GM21423 (cell line): Measurements from ENCODE around the gene DHDDS.

Source experiments
- ATAC-seq: cut with Tn5 transposase; IDR thresholded peaks from one replicate; pipeline ENCODE4 v1.9.1; 2021; ENCODE audit warnings: mild to moderate bottlenecking, moderate library complexity; ENCODE audit not compliant: unreplicated experiment

Gene DHDDS

GRCh38 chr1:26417111-26417759 is 14.9 kb upstream of the DHDDS start:
- ATAC-seq: peak; percentile 58

DNA sequence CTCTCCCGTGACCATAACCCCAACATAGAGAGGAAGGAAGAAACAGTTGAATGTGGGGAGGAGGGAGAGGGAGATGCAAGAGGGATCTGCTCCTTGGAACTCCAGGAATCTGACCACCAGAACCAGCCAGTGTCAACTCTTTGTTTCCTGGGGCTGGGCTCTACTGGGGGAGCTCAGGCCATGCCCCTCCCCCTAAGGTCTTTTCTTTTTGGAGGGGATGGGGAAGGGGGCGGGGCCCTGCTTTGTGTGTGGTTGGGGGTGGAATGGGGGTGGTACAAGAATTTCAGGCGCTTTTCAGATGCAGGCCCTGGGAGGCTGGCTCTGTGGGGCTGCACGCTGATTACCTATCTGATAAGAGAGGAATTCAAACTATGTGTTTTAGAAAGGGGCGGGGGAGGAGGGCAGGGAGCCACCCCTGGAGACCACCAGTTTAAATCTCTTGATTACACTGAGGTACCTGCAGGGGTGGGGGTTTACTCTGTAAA is 13.2 kb upstream of the DHDDS start:
- ATAC-seq: no peak

DNA sequence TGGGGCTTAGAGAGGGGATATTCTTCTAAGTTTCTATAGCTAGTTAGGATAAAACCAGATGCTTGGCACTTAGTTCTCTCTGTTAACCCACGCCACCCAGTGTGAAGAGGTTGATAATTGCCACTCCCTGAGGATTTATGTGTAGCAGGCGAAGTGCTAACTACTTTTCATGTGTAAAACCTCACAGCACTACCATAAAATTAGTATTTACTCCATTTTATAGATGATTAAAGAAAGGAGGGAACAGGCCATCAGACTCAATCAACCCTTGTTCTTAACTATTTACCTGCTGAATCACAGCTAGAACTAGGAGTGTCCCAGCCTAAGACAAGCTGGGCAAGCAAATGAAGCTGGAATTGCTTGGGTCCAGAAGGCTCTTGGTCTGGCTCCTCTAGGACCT is 12.6 kb upstream of the DHDDS start:
- ATAC-seq: no peak

GRCh38 chr1:26429721-26430120 is 2.4 kb upstream of the DHDDS start:
- no peak for ATAC-seq

DNA sequence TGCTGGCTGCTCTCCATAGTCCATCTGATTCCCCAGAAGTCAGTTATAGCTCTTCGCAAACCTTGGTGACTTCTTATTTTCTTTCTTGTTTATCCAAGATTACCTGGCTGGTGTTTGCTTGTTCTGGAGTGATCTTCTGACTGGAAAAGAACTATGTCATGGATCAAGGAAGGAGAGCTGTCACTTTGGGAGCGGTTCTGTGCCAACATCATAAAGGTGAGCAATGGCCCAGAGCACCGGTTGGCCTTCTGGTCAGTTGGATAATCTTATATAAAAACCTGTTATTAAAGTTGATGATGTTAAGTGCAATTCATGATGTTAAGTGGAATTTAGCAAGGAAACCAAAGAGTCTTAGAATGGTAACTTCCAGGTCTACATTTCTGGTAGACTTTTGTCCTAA is 672 bp downstream of the DHDDS start:
- ATAC-seq: no peak

DNA sequence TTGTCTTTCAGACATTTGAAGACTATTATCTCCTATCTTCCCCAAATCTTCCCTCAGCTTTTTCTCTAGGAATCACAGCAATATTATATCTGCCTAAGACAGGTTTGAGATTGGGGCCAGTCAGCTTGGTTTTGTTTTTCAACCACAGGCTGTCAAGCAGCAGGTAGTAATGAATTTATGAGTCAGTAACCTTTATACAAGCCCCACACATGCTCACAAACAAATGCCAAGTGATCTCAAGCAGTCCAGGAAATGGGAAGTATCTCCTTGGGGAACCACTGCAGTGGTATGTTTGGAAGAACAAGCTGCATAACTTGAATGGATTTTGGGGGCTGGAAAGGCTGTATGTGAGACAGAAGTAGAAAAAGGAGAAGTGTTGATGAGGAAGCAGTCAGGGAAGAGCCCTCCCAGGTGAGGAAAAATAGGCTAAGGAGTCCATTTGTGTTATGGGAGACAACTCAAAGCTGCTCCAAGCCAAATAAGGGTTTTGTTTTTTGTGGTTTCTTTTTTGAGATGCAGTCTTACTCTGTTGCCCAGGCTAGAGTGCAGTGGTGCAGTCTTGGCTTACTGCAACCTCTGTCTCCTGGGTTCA is 2.1 kb downstream of the DHDDS start:
- ATAC-seq: no peak

- no peak for ATAC-seq
Measured at GRCh38 chr1:26438041-26438440, 5.9 kb downstream of the DHDDS start.

- no peak for ATAC-seq
Measured at GRCh38 chr1:26440259-26440658, 8.1 kb downstream of the DHDDS start.

- no peak for ATAC-seq
Measured at GRCh38 chr1:26449868-26450267, 17.7 kb downstream of the DHDDS start.

- ATAC-seq: no peak
Measured at GRCh38 chr1:26450908-26451307, 18.8 kb downstream of the DHDDS start.

DNA sequence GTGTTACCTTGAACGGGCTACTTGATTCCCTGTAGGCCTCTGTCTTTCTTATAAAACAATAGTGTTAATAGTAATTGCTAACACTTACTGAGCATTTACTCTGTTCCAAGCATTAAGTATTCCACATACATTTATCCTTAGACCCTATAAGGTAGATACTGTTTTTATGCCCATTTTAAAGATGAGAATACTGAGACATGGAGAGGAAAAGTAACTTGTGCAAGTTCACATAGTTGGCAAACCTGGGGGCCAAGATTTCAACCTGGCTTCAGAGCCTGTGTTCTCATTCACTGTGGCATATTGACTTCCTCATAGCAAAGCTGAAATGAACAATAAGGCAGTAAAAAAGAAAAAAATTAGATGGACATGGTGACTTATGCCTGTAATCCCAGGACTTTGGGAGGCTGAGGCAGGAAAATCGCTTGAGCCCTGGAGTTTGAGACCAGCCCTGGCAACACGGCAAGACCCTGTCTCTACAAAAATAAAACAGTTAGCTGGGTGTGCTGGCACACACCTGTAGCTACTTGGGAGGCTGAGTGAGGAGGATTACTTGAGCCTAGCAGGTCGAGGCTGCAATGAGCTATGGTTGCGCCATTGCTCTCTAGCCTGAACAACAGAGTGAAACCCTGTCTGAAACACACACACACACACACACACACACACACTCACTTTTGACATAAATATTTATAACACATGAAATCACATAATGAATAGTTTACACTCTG is 20.5 kb downstream of the DHDDS start:
- ATAC-seq: no peak

DNA sequence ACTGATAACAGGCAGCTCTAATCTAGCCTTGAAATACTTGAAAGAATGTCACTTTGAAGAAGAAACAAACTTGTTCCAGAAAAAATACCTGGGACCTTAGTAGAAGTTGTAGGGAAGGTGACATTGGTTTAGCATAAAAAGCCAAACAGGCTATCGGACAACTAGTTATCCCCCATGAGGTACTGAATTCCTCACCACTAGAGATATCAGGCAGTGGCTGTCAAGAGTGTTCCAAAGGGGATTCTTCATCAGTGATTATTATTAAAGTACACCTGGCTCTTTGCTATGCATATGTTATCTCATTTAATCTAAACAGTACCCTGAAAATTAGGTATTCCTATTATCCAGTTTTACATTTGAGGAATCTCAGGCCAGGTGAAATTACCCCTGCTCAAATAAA is 27.0 kb downstream of the DHDDS start:
- no peak for ATAC-seq

DNA sequence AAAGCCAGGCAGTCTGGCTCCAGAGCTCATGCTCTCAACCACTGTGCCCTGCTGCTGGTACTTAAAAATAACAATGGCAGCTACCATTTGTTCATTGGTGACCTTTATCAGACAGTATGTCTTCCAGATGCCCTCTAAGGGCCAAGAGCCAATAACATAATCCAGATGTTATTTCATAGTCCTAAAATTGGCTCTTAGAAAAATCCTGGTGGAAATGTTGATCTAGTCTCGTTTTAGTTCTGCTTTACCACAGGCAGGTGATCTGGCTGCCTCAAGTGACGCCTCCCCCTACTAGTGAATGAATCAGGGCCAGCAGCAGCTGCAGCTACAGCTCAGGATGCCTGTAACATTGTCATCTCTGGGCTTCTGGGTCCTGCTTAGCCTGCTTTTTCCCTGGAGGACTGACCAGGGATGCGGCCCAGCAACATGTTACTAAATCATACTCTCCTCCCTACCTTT is 27.5 kb downstream of the DHDDS start:
- ATAC-seq: no peak

DNA sequence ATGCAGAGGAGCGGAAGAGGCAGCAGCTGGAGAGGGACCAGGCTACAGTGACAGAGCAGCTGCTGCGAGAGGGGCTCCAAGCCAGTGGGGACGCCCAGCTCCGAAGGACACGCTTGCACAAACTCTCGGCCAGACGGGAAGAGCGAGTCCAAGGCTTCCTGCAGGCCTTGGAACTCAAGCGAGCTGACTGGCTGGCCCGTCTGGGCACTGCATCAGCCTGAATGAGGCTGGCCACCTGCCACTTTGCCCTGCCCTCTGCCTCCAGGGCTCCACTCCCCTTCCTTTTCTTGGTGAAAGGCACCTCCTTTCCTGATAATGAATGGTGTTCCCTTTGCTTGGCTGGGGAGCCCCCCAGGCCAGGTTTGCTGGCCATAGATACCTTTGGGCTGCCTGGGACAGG is 36.8 kb downstream of the DHDDS start:
- no peak for ATAC-seq

- no peak for ATAC-seq
Measured at GRCh38 chr1:26469558-26469957, 37.4 kb downstream of the DHDDS start.

- no peak for ATAC-seq
Measured at GRCh38 chr1:26470878-26471497, 38.9 kb downstream of the DHDDS start.

DNA sequence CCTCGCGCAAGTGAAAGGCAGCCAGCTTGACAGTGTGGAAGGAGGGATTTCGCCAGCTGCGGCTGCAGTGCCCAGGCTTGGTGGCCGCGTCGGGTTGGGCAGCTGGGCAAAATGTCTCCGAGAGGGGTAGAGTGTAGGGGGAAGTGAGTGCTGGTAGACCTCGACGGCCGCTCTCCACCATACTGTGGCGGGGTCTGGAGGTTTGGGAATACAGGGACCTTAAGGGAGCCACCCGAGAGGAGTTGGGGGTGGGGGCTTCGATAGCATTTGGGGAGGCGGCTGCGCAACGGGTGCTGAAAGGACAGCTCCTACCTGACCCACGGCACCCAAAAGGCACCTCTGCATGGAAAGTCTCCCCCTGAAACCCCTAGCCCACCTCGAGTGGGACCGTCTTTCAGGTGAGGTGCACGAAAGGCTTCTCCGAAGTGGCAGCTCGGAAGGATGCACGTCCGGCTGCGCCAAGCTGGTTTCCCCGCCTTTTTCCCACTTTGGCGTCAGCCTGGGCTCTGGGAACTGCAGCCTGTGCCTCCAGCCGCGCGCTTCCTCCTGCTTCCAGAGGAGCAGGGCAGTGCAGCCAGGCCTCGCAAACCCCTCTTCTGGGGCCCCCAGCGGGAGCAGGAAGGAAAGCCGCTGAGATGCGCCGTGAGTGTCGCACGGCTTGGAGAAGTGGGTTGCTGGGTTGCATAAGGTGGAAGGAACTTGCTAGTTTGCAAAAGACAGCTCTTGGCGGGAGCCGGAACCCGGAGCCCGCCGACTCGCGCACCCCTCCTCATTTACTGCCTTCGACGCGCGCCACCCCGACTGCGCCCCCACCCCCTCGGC is 39.6 kb downstream of the DHDDS start:
- ATAC-seq: peak; percentile 3

DNA sequence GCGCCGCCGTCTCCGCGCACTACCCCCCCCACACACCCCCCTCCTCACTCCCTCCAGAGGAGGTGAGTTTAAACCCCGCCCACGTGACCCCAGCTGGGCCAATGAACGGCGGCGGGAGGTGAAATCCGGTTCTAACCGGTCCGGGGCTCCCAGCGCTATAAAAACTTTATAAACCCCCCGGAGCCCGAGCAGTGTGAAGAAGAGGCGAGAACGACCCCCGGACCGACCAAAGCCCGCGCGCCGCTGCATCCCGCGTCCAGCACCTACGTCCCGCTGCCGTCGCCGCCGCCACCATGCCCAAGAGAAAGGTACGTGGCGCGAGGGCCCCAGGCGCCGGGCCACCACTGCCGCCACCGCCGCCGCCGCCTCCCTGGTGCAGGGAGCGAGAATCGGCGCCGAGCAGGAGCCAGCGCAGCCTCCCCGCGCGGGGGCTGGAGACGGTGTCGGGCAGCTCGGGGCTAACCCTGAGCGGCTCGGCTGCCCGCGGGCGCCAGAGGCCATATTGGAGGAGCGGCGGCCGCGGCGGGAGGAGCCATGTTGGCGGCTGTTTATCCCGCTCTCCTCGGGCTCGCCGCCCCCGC is 40.3 kb downstream of the DHDDS start, which contains the start of gene HMGN2:
TSS of gene HMGN2 (plus strand) at position 121 of the 581 bp plus-strand sequence. CDS start at position 294, 173 bp downstream.
- ATAC-seq: peak; percentile 50

GRCh38 chr1:26472901-26473845 is 41.1 kb downstream of the DHDDS start:
- peak; percentile 79 for ATAC-seq
